K562 (cell line): ENCODE data around the gene FMC1. TPM values are rescaled to one million over a fixed set of nuclear protein-coding genes. Genes with fewer than 3 reads are reported as not detected.
A peak's percentile ranks its signal among the peaks of the same experiment; 100 is the strongest.

Experiments
- CCNT2 ChIP-seq: IDR thresholded peaks from 2 replicates; pipeline ENCODE4 v1.6.1; 2011; ENCODE audit warnings: borderline replicate concordance, low read depth, mild to moderate bottlenecking, moderate library complexity, mixed read lengths, low read length; ENCODE audit not compliant: insufficient read length; ENCODE audit errors: extremely low read depth
- CEBPG ChIP-seq, 3 experiments: fragments of 200-800 bp in 1 of 3; sonication (Bioruptor generic) in 1 of 3; sonication (generic) in 1 of 3; formaldehyde crosslinking in 1 of 3; IDR thresholded peaks in 2 of 3; conservative IDR thresholded peaks in 1 of 3; 2 replicates each; pipeline versions ENCODE4 v1.6.1 to v1.8.0; 2016 to 2022; ENCODE audit warnings: missing compliant biosample characterization in 2 of 3, missing genetic modification characterization in 2 of 3, mild to moderate bottlenecking in 1 of 3, missing genetic modification reagents in 1 of 3
- ILK ChIP-seq: fragments of 450-650 bp; IDR thresholded peaks from 2 replicates; pipeline ENCODE4 v1.6.1; 2016; ENCODE audit warnings: missing genetic modification characterization, low read depth, mild to moderate bottlenecking, missing compliant biosample characterization, moderate library complexity, borderline replicate concordance
- KLF1 ChIP-seq: fragments of 450-650 bp; IDR thresholded peaks from 2 replicates; pipeline ENCODE4 v1.6.1; 2016; ENCODE audit warnings: missing genetic modification characterization, missing compliant biosample characterization
- POLR3A ChIP-seq: IDR thresholded peaks from 2 replicates; pipeline ENCODE4 v1.6.1; 2011; ENCODE audit warnings: borderline replicate concordance, mild to moderate bottlenecking, moderate library complexity; ENCODE audit not compliant: insufficient read length, insufficient read depth; ENCODE audit errors: extremely low read depth
- SNRNP70 ChIP-seq: fragments of 200-400 bp; formaldehyde crosslinking; optimal IDR thresholded peaks from 2 replicates; pipeline ENCODE3; 2017; ENCODE audit warnings: low read depth, low read length
- SOX6 ChIP-seq: fragments of 450-650 bp; IDR thresholded peaks from 2 replicates; pipeline ENCODE4 v1.6.1; 2014; ENCODE audit warnings: mild to moderate bottlenecking
- TCFL5 ChIP-seq: fragments of 250-450 bp; sonication (Bioruptor Pico); conservative IDR thresholded peaks from 2 replicates; pipeline ENCODE4 v1.6.1; 2021; ENCODE audit warnings: mild to moderate bottlenecking, moderate library complexity, matching md5 sums
- ZNF316 ChIP-seq: fragments of 450-650 bp; IDR thresholded peaks from 2 replicates; pipeline ENCODE4 v1.6.1; 2016
- ZNF79 ChIP-seq: fragments of 250-450 bp; sonication (Bioruptor Pico); IDR thresholded peaks from 2 replicates; pipeline ENCODE4 v1.4.0; 2020; ENCODE audit warnings: low read depth, mild to moderate bottlenecking, moderate library complexity
- polyA plus RNA-seq, 8 experiments: library from polyadenylated mRNA; depleted of rRNA in 4 of 8; stranded (reverse) in 5 of 8; unstranded in 3 of 8; fragments of >200 nt; fragmentation: Nextera tagmentation in 2 of 8; fragmentation: Illumina TruSeq in 1 of 8; extraction: Ambion mirVana in 2 of 8; extraction: Trizol in 1 of 8; gene quantifications; 2 replicates each; pipeline versions ENCODE4 v1.2.1 to v1.2.3, GENCODE V29; 2011 to 2014; ENCODE audit warnings: inconsistent platforms in 1 of 8, missing spikeins in 1 of 8
- total RNA-seq, 7 experiments: library from RNA; depleted of rRNA in 6 of 7; stranded (reverse); fragments of >200 nt in 6 of 7; fragmentation: Illumina TruSeq in 2 of 7; extraction: Trizol in 2 of 7; gene quantifications; 2 replicates each; pipeline versions ENCODE4 v1.2.1 to v1.2.3, GENCODE V29; 2011 to 2021; ENCODE audit warnings: low replicate concordance in 1 of 7
- TF ChIP-seq, protein P1 (sequence below): sonication (generic); formaldehyde crosslinking; IDR thresholded peaks from 2 replicates; pipeline ENCODE4 v1.9.0; 2022; ENCODE audit warnings: mild to moderate bottlenecking, missing genetic modification reagents
- TF ChIP-seq, protein P2 (sequence below): IDR thresholded peaks from 3 replicates; pipeline ENCODE4 v1.6.1; 2011; ENCODE audit warnings: borderline replicate concordance, mild to moderate bottlenecking; ENCODE audit not compliant: insufficient read length, insufficient read depth
- TF ChIP-seq, protein P3 (sequence below): fragments of 200-600 bp; sonication (generic); IDR thresholded peaks from one replicate; pipeline ENCODE4 v1.6.1; 2012; ENCODE audit warnings: mild to moderate bottlenecking, low read depth, low read length, inconsistent platforms

The FMC1 gene
- total and polyA plus RNA-seq, 9 of the 15 experiments (the other 6 are each of a cell fraction or from before 2014, with no cell fraction given) = 14.0 to 116 (median 29.0) TPM

DNA sequence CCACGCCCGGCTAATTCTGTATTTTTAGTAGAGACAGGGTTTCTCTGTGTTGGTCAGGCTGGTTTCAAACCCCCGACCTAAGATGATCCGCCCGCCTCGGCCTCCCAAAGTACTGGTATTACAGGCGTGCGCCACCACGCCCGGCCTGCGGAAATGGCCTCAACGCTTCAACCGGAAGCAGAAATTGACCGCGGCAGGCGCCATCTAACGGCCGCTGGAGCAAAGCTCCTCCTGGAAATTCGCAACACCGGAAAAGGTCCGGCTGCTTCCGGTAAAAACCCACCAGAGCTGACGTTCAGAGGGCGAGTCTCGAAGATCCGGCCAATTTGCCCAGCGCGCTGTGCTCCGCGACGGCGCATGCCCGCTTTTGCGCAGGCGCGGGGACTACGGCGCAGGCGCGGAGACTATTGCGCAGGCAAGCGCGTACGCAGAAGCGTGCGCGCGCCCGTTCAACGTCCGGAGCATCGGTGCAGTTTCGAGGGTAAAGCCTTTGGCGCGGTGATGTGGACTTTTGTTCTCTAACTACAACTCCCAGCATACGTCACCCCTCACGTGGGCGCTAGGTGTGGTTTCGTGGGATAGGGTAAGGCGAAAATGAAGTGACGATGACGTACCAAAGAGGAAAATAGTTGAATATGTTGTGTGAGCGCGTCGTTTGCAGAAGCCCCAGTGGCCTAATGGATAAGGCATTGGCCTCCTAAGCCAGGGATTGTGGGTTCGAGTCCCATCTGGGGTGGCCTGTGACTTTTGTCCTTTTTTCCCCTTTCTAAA, 915 bp upstream of the FMC1 start (continued):
- TF ChIP-seq ZNF316 (0 out of 2 replicates have a peak, but pooled peaks have one; percentile 25), CEBPG (CRISPR knock-in tag; IDR thresholded peaks at IDR 0.05) (peak; percentile 94), CEBPG (tag; conservative IDR thresholded peaks at IDR 0.05 in 1 of 2, IDR thresholded peaks at IDR 0.05 in 1 of 2) (peak; percentile 92 to 96), KLF1 (tag) (peak; percentile 94), CCNT2 (peak; percentile 88), SNRNP70 (no peak), ILK (tag) (no peak), POLR3A (peak; percentile 100), SOX6 (peak; percentile 82), ZNF79 (CRISPR knock-in tag) (0 out of 2 replicates have a peak, but pooled peaks have one; percentile 62), TCFL5 (no peak)
- TF ChIP-seq, protein P1, sequence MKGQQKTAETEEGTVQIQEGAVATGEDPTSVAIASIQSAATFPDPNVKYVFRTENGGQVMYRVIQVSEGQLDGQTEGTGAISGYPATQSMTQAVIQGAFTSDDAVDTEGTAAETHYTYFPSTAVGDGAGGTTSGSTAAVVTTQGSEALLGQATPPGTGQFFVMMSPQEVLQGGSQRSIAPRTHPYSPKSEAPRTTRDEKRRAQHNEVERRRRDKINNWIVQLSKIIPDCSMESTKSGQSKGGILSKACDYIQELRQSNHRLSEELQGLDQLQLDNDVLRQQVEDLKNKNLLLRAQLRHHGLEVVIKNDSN (CRISPR knock-in tag) = peak; percentile 100
- TF ChIP-seq, protein P2, sequence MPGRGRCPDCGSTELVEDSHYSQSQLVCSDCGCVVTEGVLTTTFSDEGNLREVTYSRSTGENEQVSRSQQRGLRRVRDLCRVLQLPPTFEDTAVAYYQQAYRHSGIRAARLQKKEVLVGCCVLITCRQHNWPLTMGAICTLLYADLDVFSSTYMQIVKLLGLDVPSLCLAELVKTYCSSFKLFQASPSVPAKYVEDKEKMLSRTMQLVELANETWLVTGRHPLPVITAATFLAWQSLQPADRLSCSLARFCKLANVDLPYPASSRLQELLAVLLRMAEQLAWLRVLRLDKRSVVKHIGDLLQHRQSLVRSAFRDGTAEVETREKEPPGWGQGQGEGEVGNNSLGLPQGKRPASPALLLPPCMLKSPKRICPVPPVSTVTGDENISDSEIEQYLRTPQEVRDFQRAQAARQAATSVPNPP = no peak
- TF ChIP-seq, protein P3, sequence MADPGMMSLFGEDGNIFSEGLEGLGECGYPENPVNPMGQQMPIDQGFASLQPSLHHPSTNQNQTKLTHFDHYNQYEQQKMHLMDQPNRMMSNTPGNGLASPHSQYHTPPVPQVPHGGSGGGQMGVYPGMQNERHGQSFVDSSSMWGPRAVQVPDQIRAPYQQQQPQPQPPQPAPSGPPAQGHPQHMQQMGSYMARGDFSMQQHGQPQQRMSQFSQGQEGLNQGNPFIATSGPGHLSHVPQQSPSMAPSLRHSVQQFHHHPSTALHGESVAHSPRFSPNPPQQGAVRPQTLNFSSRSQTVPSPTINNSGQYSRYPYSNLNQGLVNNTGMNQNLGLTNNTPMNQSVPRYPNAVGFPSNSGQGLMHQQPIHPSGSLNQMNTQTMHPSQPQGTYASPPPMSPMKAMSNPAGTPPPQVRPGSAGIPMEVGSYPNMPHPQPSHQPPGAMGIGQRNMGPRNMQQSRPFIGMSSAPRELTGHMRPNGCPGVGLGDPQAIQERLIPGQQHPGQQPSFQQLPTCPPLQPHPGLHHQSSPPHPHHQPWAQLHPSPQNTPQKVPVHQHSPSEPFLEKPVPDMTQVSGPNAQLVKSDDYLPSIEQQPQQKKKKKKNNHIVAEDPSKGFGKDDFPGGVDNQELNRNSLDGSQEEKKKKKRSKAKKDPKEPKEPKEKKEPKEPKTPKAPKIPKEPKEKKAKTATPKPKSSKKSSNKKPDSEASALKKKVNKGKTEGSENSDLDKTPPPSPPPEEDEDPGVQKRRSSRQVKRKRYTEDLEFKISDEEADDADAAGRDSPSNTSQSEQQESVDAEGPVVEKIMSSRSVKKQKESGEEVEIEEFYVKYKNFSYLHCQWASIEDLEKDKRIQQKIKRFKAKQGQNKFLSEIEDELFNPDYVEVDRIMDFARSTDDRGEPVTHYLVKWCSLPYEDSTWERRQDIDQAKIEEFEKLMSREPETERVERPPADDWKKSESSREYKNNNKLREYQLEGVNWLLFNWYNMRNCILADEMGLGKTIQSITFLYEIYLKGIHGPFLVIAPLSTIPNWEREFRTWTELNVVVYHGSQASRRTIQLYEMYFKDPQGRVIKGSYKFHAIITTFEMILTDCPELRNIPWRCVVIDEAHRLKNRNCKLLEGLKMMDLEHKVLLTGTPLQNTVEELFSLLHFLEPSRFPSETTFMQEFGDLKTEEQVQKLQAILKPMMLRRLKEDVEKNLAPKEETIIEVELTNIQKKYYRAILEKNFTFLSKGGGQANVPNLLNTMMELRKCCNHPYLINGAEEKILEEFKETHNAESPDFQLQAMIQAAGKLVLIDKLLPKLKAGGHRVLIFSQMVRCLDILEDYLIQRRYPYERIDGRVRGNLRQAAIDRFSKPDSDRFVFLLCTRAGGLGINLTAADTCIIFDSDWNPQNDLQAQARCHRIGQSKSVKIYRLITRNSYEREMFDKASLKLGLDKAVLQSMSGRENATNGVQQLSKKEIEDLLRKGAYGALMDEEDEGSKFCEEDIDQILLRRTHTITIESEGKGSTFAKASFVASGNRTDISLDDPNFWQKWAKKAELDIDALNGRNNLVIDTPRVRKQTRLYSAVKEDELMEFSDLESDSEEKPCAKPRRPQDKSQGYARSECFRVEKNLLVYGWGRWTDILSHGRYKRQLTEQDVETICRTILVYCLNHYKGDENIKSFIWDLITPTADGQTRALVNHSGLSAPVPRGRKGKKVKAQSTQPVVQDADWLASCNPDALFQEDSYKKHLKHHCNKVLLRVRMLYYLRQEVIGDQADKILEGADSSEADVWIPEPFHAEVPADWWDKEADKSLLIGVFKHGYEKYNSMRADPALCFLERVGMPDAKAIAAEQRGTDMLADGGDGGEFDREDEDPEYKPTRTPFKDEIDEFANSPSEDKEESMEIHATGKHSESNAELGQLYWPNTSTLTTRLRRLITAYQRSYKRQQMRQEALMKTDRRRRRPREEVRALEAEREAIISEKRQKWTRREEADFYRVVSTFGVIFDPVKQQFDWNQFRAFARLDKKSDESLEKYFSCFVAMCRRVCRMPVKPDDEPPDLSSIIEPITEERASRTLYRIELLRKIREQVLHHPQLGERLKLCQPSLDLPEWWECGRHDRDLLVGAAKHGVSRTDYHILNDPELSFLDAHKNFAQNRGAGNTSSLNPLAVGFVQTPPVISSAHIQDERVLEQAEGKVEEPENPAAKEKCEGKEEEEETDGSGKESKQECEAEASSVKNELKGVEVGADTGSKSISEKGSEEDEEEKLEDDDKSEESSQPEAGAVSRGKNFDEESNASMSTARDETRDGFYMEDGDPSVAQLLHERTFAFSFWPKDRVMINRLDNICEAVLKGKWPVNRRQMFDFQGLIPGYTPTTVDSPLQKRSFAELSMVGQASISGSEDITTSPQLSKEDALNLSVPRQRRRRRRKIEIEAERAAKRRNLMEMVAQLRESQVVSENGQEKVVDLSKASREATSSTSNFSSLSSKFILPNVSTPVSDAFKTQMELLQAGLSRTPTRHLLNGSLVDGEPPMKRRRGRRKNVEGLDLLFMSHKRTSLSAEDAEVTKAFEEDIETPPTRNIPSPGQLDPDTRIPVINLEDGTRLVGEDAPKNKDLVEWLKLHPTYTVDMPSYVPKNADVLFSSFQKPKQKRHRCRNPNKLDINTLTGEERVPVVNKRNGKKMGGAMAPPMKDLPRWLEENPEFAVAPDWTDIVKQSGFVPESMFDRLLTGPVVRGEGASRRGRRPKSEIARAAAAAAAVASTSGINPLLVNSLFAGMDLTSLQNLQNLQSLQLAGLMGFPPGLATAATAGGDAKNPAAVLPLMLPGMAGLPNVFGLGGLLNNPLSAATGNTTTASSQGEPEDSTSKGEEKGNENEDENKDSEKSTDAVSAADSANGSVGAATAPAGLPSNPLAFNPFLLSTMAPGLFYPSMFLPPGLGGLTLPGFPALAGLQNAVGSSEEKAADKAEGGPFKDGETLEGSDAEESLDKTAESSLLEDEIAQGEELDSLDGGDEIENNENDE = peak; percentile 40
